GM21529 (cell line): ENCODE data around the gene STK33.
"Not testable (repeated sequence)": the region's sequence is repeated elsewhere in the genome, so short reads cannot be mapped to it uniquely, and the experiment has no call there.

Experiments used
- ATAC-seq: cut with Tn5 transposase; IDR thresholded peaks from one replicate; pipeline ENCODE4 v1.9.1; 2021; ENCODE audit not compliant: unreplicated experiment

STK33 gene

DNA sequence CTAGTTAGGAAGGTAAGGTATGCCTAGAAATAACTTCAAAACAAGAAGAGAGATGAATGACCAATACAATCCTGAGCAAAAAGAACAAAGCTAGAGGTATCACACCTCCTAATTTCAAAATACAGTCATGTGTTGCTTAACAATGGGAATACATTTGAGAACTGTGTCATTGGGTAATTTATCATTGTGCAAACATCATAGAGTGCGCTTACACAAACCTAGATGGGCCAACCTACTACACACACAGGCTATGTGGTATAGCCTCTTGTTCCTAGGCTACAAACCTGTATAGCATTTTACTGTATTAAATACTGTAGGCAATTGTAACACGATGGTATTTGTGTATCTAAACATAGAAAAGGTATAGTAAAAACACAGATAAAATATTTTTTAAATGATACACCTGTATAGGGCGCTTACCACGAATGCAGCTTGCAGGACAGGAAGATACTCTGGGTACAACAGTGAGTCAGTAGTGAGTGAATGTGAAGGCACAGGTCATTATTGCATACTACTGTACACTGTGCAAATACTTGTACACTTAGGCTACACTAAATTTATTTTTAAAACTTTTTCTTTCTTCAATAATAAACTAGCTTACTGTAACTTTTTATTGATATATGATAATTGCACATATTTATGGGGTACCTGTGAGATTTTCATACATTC lies 48.2 kb downstream of the STK33 start:
- no peak for ATAC-seq

GRCh38 chr11:8544807-8545206 lies 49.2 kb downstream of the STK33 start:
- ATAC-seq = no peak

- no peak for ATAC-seq
Measured at GRCh38 chr11:8543278-8543677, 50.8 kb downstream of the STK33 start.

DNA sequence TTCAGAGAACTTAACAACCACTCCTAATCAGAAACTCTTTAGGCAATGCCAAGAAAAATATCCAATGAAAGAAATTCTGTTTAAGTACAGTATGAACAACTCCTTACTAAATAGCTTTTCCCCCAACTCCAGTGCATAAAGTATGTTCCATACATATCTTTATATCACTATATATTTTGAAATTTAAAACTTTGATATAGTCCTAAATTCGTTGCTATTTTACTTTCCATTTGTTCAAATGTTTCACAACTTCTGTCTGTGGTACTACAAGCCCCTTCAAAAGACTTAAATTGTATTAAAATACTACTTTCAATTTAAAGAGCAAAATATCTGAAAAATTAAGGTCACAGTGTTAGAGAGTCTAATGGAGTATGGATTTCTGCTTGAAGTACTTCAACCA lies 52.6 kb downstream of the STK33 start:
- no peak for ATAC-seq

- ATAC-seq = peak; percentile 81
Measured at GRCh38 chr11:8533332-8533731, 60.7 kb downstream of the STK33 start.

GRCh38 chr11:8532475-8532874 lies 61.6 kb downstream of the STK33 start:
- ATAC-seq = peak; percentile 56

DNA sequence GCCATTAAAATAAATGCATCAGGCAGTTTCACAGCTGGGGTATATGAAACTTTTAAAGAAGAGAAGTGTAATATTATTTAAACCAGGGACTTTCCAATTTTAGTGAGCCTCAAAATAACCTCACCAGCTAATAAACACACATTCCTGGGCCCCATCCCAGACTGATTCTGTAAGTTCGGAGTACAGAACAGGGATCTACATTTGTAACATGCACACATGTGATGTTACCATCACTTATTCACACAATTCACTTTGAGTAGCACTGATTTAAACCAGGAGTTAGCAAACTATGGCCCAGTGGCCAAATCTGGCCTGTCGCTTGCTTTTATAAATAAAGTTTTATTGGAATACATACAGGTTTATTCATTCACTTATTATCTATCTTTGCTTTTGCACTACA lies 62.0 kb downstream of the STK33 start:
- no peak for ATAC-seq

GRCh38 chr11:8531312-8531711 lies 62.7 kb downstream of the STK33 start:
- ATAC-seq = no peak

- ATAC-seq = no peak
Measured at GRCh38 chr11:8527939-8528338, 66.1 kb downstream of the STK33 start.

DNA sequence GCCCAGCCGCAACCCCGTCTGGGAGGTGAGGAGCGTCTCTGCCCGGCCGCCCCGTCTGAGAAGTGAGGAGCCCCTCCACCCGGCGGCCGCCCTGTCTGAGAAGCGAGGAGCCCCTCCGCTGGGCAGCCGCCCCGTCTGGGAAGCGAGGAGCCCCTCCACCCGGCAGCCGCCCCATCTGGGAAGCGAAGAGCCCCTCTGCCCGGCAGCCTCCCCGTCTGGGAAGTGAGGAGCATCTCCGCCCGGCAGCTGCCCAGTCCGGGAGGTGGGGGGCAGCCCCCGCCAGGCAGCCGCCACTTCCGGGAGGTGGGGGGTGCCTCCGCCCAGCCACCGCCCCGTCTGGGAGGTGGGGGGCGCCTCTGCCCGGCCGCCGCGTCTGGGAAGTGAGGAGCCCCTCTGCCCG lies 70.6 kb downstream of the STK33 start:
- no peak for ATAC-seq

GRCh38 chr11:8512547-8512946 lies 81.5 kb downstream of the STK33 start:
- ATAC-seq = no peak

DNA sequence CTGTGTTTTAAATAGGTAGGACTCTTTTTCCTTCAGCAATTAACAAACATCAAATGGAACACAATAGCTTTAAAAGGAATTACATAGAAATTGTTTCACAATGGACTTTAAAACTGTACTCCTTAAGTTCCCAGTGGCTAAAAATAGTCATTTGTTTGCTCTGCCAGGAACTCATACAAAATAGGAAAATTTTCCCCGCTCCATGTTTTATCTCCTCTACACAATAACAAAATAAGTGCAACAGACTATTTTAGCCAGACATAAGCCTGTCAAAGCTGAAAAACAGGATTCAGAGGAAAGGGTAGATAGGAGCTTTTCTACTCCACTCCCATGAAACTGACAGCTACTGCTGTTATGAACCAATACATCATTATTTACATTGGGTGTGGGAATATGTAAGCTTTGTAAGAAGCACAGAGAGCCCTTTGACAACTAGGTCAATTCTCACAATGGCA lies 90.1 kb downstream of the STK33 start:
- ATAC-seq = no peak

GRCh38 chr11:8501836-8502235 lies 92.2 kb downstream of the STK33 start:
- ATAC-seq = no peak

DNA sequence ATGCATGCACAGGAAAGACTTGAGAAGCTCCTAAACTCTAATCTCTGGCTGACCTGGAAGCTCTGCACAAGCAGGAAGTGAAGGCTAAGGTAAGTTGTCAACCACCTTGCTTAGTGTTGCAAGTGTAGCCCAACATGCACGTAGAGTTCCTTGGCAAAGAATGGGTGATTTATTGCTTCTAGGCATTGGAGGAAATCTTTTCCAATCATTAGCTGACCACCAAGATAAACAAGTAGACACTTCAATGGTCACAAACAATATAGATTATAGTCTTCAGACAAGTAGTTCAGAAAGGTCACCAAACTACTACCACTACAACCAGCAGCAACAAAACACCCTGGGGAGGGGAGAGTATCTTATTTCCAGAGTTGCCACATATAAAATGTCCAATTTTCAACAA lies 105.6 kb downstream of the STK33 start:
- ATAC-seq = no peak

DNA sequence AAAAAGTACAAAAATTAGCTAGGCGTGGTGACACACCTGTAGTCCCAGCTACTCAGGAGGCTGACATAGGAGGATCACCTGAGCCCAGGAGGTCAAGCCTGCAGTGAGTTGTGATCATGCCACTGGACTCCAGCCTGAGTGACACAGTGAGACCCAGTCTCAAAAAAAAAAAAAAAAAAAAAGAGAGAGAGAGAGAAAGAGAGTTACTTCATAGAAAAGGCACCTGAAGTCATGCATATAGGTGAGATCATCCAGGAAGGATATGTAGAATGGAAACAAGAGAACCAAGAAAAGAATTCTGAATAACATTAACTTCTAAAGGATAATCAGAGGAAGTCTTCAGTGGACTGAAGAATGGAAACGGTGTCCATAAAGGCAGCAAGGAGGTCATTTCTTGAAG lies 106.8 kb downstream of the STK33 start:
- ATAC-seq = no peak

DNA sequence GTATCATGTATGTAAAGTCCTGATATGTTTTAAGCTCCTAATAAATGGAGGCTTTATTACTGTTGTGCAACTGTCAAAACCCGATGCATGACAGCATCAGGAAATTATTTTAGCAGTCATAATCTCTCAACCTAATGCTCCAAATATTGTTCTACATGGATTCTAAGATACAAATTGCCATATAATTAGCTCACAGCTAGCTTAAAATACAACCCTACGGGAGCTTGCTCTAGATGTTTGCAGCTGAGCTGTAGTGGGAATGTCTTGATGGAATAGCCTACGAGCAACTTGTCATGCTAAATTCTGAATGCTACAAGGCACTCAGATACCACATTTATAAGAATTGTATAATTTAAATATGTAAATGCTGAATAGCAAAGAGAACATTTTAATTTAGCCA lies 109.8 kb downstream of the STK33 start:
- no peak for ATAC-seq

GRCh38 chr11:8480858-8481257 lies 113.2 kb downstream of the STK33 start:
- no peak for ATAC-seq

DNA sequence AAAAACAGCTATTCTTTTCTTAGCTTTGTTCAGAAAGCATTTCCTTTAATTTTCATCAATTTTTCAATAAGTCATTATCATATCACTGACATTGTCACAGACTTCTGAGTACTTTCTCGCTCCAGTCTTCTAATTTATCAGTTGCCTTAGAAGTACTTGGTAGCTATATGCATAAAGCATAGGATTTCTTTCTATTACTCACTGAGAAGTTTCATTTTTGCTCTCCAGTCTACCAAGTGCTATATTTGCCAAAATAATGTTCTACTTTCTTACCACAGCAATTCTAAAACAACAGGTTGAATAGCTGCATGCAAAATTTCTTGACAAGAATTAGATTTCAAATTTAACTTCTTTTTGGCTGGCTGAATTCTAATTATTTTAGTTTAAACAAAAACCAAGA lies 116.3 kb downstream of the STK33 start:
- peak; percentile 93 for ATAC-seq

GRCh38 chr11:8477151-8477550 lies 116.9 kb downstream of the STK33 start:
- peak; percentile 53 for ATAC-seq

GRCh38 chr11:8467806-8468205 lies 126.2 kb downstream of the STK33 start:
- not testable (repeated sequence) for ATAC-seq

DNA sequence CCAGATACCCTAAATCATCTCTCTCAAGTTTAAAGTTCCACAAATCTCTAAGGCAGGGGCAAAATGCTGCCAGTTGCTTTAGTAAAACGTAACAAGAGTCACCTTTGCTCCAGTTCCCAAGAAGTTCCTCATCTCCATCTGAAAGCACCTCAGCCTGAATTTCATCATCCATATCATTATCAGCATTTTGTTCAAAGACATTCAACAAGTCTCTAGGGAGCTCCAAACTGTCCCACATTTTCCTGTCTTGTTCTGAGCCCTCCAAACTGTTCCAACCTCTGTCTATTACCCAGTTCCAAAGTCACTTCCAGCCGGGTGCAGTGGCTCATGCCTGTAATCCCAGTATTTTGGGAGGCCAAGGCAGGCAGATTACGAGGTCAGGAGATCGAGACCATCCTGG lies 126.7 kb downstream of the STK33 start:
- not testable (repeated sequence) for ATAC-seq

GRCh38 chr11:8466884-8467283 lies 127.1 kb downstream of the STK33 start:
- ATAC-seq = not testable (repeated sequence)

GRCh38 chr11:8459711-8460399 lies 134.2 kb downstream of the STK33 start:
- ATAC-seq = no peak
